Stimulated activated CD8-positive, alpha-beta memory T cell treated with anti-CD3 and anti-CD28 coated beads, Interleukin-15, amount 100 ng/mL, for 48 hours (primary cell): Measurements from ENCODE around the gene HJV.

ENCODE experiments used
- DNase-seq, 2 donors: peaks; one replicate each; pipeline ENCODE4 v3.0.0-alpha.2; 2020; ENCODE audit warnings: low read depth in 2 of 2

HJV gene

DNA sequence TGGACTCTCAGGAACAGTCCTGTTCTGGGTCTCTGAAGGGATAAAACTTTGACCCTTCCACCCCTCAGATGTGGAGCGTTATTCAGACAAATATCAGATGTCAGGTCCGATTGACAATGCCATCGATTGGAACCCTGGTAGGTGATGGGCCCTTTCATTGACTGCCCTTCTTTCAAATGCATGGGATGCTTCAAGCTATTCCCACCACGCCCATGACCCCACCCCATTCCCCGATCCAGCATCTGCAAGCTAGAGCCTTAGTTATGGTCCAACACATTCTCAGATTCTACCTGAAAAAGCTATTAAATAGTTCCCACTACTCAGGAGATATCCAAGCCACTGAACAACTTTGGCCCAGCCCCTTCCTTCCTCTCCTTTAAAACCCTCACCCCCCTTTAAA lies 44.5 kb downstream of the HJV start:
- no peak for DNase-seq

DNA sequence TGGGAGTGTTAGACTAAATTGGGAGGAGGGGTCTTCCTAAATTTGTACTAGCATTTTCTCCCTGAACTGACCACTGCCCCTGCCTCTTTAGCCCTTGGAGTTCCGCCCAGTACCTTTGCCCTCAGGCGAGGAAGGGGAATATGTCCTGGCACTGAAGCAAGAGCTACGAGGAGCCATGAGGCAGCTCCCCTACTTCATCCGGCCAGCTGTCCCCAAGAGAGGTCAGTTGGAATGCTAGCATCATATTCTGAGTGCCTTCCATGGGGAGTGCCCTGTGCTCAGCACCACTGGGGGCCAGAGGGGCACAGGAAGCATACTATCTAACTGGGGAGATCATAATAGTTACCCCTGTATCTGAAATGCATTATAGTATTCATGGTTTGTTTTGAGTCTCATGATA lies 46.3 kb downstream of the HJV start:
- DNase-seq = no peak

DNA sequence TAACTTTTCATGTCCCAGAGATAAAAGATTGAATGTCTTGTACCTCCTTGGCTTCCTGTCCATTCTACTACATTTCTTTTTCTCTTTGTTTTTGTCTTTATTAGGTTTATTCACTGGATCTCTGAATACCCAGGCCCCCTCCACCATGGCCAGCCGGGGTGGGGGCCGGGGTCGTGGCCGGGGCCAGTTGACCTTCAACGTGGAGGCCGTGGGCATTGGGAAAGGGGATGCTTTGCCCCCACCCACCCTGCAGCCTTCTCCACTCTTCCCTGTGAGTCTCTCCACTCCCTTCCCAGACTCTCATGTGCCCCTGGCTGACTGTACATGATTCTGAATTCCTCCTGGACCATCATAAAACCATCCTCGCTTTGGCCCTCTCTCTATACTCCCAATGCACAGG lies 46.8 kb downstream of the HJV start:
- no peak for DNase-seq

GRCh38 chr1:145972580-145972979 lies 49.0 kb downstream of the HJV start:
- DNase-seq = no peak
